Gastrocnemius medialis (tissue), 4 donors: ENCODE data around the gene ZNF619.

ENCODE experiments used
- CTCF ChIP-seq, 5 experiments: fragments of 450-650 bp in 3 of 5; fragments of 200-600 bp in 2 of 5; sonication (generic) in 2 of 5; IDR thresholded peaks in 4 of 5; conservative IDR thresholded peaks in 1 of 5; 1 replicate in 4 of 5; 2 replicates in 1 of 5; pipeline ENCODE4 v1.5.1; 2016 to 2019; ENCODE audit warnings: antibody characterized with exemption in 5 of 5, mild to moderate bottlenecking in 3 of 5, moderate library complexity in 3 of 5
- POLR2A ChIP-seq, 2 donors: fragments of 450-650 bp; IDR thresholded peaks; one replicate each; pipeline ENCODE4 v1.6.1; 2017; ENCODE audit warnings: antibody characterized with exemption in 2 of 2, mild to moderate bottlenecking in 2 of 2, moderate library complexity in 2 of 2

- TF ChIP-seq CTCF (IDR thresholded peaks at IDR 0.05 in 4 of 5, conservative IDR thresholded peaks at IDR 0.05 in 1 of 5) = no peak
- no peak for TF ChIP-seq POLR2A (IDR thresholded peaks at IDR 0.05)
Measured at GRCh38 chr3:40458473-40458872, 18.4 kb upstream of the ZNF619 start.
